GM18505 (cell line): ENCODE data around the gene DDR2.
"Not testable (repeated sequence)": the region's sequence is repeated elsewhere in the genome, so short reads cannot be mapped to it uniquely, and the experiment has no call there.

Experiments used
- ATAC-seq: cut with Tn5 transposase; IDR thresholded peaks from one replicate; pipeline ENCODE4 v1.9.1; 2021; ENCODE audit not compliant: unreplicated experiment
- POLR2A ChIP-seq: IDR thresholded peaks from 4 replicates; pipeline ENCODE4 v1.6.1; 2011; ENCODE audit warnings: borderline replicate concordance; ENCODE audit not compliant: insufficient read depth, insufficient read length; ENCODE audit errors: extremely low read depth

Gene DDR2

DNA sequence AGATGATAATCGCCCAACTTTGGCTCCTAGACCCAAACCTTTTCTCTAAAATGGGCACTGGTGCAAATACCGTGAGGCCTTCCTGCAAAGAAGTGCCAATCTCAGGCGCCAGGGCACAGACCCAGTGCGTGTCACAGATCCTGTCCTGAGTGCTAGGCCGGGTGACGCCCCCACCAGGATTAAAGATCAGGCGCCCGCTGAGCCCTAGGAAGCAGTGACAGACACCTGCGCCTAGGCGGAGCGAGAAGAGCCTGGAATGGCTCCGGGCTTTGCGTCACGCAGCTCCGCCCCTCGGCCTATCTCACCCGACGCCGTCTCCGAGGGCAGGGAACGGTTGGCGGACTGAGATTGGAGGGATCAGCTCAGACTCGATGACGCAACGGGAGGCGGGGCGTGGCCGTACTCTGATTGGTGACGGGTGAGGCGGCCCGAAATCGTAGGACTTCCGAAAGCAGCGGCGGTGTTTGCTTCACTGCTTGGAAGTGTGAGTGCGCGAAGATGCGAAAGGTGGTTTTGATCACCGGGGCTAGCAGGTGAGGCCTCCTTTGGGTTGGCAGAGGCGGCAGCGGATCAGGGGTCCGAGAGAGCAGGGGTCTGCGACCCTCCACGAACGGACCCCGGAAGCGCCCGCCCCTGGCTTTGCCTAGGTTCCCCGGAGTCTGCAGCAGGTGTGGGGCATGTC, 158.2 kb downstream of the DDR2 start, which contains the start of gene HSD17B7:
HSD17B7 (plus strand) TSS at position 400 of the 682 bp plus-strand sequence; CDS start at position 499, 99 bp downstream.
- ATAC-seq = peak; percentile 99
- TF ChIP-seq POLR2A = peak; percentile 63

DNA sequence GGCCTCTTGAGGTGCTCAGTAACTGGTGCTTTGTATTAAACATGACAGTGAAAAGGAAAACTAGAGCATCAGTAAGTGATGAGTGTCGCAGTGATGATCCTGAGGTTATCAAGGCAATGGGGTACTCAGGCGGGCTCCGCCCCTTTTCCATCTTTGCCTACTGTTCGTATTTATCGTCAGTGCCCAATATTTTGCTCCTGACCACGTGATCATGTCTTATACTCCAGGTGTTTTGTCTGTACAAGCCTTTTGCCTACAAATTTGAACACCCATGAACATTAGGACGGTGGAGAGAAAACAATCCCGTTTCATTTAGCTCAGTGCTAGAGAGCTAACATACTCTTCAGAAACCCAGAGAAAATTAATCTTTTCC, 158.7 kb downstream of the DDR2 start:
- ATAC-seq = peak; percentile 6

DNA sequence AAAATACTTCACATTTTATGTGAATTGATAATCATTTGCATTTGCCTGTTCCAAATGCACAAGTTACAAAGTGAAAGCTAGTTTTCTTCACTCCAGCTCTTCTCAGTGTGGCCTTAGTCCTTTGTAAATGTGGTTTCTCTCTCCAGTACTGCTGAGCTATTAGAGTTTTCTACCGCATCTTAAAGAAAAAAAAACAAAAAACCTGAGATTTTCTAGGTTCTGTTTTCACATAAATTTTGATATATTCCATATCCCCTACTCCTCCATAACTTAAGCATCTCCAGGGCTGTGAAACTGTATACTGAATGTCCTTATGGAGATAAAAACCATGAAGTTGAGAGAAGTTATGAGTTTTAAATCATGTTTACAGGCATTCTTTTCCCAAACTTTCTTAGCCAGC, 162.0 kb downstream of the DDR2 start:
- not testable (repeated sequence) for ATAC-seq

DNA sequence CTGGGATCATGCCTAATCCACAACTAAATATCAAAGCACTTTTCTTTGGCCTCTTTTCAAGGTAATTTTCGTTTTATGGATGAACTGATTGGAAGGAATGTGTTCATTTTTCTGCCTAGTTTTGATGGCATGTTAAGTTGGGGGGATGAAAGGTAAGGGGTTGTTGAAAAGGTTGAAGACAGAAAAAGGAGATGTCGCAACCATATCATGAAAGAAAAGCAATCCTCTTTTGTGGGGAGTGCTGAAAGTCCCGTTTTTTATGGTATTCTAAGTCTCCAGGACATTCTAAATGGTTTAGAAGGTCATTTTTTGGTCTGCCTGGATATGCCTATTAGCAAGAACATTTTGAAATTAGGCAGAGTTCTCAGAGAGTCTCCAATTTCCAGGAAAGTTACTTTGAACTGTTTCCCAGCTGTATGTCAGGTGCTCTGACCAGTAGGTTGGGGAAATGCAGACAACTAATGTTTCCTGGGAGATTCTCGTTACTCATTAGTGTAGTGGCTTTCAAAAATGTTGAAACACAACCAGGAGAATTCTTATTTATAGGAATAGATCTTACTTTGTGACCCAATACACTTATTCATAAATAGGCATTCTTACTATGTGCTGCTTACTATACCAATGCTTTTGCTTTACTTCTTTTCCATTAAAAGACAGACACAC, 164.5 kb downstream of the DDR2 start:
- not testable (repeated sequence) for ATAC-seq

DNA sequence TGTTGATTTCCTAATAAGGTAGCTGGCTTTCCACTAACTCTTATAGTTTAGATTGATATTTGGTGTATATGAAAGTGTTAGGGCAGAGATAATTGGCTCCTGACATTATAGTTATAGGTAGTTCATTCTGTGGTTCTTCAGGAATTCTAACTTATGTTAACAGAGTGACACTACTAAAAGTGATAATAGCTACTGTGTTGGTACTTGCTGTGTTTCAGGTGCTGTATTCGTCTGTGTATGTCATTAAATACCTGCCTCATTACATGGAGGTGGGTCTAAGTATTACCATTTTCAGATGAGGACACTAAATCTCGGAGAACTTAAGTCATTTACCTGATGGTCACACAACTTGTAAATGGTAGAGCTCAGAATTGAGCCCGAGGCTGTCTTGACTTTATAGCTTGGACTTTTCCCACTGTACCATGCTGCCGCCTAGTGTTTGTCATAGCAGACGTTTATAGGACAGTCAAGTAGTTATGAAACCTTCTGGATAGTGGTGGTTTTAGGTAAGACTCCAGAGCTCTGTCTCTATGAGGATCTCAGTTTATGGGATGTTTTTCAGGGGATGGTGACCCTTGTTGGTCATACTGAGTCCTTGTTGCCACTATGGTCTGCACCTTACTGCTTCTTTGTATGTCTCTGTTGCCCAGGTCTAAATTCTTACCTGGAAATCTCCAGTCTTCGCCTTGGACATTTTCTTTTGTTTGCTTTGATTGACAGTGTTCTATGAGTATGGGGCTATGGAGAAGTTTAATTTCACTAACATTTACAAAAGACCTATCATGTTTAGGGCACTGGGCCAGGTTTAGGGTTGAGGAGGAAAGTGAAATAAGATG, 167.9 kb downstream of the DDR2 start:
- not testable (repeated sequence) for ATAC-seq

DNA sequence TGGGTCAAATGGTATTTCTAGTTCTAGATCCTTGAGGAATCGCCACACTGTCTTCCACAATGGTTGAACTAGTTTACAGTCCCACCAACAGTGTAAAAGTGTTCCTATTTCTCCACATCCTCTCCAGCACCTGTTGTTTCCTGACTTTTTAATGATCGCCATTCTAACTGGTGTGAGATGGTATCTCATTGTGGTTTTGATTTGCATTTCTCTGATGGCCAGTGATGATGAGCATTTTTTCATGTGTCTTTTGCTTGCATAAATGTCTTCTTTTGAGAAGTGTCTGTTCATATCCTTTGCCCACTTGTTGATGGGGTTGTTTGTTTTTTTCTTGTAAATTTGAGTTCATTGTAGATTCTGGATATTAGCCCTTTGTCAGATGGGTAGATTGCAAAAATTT, 175.2 kb downstream of the DDR2 start:
- ATAC-seq = not testable (repeated sequence)

DNA sequence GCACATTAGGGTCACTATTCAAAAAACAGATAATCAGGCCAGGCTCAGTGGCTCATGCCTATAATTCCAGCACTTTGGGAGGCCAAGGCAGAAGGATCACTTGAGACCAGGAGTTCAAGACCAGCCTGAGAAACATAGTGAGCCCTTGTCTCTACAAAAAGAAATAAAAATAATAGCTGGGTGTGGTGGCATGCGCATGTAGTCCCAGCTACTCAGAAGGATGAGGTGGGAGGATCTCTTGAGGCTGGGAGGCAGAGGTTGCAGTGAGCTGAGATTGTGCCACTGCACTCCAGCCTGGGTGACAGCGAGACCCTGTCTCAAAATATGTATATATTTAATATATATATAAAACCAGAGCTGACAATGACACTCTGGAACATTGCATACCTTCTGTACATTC, 180.1 kb downstream of the DDR2 start:
- ATAC-seq = not testable (repeated sequence)

DNA sequence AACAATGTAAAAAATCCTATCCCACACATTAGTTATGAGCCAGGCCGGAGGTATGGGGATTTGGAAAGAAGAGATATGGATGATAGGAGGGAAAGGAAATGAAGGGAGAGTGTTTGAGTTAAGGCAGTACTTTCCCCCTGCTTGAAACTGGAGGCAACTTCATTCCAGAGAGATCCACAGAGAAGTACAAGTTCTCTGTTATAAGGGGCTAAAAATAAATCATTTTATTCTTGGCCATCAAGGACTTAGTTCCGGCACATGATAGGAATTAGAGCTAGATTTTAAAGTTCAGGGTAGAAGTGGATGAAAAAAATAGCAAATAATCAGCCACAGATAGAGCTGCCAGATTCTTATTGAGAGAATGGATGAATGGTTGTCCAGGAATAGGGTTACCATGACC, 185.9 kb downstream of the DDR2 start:
- ATAC-seq = not testable (repeated sequence)

DNA sequence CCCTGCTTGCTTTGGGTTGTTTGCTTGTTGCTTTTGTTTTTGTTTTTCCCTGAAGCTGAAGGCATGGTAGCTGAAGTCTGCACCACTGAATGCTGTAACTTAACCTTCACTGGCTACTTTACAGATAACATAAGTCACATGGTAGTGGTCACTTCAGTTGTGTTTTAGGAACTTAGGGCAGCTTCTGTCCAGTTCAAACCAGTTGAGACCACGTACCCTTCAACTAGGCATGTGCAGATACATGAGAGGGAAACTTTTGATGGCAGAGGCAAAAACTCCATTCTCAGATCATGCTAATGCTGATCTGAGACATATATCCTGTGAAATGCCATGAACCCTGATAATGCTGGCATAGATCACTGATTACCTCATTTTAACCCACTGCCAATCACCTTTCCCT, 186.4 kb downstream of the DDR2 start:
- not testable (repeated sequence) for ATAC-seq

DNA sequence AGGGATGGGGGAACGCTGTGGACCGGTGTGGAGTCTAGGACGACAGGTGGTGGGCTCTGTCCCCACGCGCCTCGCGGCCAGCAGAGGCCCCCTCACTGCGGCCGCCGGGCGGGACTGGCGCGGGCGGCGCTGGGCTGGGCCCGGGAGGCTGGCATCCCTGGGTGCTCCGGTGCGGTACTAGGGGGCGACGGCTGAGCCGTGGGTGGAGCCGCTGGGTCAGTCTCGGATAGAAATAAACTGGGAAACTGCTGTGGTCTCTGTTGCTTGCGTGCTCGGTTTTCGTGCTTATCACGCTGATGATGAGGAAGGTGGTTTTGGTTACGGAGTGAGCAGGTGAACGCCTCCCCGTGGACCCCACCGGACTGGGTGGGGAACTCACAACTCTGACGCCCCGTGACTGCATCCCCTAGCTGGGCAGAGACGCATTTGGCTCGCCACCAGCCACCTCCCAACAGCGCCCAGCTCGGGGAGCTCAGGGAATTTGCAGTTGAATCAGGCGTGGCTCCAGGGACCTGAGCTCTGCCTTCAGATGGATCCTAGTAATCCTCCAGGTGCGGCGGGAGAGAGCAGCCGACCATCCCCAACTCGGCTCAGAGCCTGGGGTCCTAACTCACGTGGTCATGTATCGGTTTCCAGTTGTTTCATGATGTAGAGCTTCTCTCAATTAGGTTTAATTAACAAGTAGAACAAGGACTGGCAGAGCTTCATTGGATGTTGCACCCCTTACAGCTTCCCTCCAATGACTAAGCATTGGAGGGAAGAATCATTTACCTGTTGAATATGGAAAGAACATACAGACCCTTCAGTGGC, 190.3 kb downstream of the DDR2 start:
- TF ChIP-seq POLR2A = no peak
- no peak for ATAC-seq

DNA sequence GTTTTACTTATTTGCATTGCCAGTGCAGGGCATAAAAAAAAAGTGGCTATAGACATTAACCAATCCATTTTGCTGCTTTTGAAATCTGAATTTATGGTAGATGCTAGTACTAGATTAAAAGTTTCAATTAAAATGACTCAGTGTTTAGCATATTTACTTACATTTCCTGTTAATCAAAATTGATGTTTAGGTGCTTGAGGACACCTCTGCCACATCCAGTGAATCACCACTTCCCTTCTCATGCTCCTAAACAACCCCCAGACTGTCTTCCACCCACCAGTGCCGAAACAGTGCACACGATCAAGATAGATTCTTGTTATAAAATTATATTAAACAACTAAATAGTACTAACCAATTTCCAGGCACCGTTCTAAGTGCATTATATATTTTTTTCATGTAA, 191.0 kb downstream of the DDR2 start:
- no peak for TF ChIP-seq POLR2A

DNA sequence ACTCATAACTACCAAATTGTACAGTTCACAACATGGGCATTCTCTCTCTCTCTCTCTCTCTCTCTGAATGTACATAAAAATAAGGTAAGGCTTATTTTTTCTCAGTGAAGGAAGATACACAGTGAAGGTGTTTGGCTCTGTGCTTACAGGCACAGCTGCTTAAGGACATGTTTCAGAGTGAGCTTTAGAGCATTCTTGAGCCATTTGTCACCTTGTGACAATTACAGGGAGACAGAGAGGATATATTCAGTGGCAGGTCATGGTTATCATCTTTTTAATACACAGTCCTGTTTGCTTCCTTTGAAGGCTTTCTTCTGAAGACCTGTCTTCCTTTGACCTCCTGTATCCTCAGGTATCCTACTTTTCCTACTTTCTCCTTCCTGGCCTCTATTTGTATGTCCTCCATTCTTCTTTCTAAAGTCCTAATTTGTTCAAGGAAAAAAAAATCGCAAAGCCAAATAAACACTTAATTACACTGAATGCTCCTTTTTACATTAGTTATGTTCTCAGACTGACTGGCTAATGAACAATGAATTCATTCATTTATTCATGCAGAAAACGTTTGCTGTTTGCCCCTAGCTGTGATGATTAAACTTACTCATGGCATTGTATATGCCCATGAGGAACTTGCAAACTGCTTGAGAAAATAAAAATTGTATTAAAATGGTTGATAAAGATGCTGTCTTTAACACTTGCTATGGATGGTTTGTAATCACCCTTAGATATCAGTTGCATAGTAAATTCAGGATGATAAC, 191.7 kb downstream of the DDR2 start:
- no peak for ATAC-seq
- no peak for TF ChIP-seq POLR2A

More for the DNA sequence above, 191.0 kb downstream of the DDR2 start:
- ATAC-seq = no peak

DNA sequence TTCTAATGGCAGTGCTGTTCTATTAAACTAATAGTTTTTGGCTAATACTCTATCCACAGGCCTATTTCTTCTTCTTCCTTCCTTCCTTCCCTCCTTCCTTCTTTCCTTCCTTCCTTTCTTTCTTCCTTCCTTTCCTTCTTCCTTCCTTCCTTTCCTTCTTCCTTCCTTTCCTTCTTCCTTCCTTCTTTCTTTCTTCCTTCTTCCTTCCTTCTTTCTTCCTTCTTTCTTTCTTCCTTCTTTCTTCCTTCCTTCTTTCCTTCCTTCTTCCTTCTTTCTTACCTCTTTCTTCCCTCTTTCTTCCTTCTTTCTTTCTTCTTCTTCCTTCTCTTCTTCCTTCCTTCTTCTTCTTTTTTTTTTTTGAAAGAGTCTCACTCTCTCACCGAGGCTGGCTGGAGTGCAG, 197.0 kb downstream of the DDR2 start:
- no peak for ATAC-seq
- TF ChIP-seq POLR2A = no peak
